OCI-LY1 (cell line): ENCODE measurements around the gene SSC4D.

Experiments used
- H2AFZ ChIP-seq: fragments of 200-600 bp; sonication (generic), shearing (Covaris generic); 2 replicates; pipeline ENCODE4 v1.6.0; 2014; ENCODE audit warnings: antibody characterized with exemption, mild to moderate bottlenecking, low read length
- H3F3A ChIP-seq: fragments of 200-600 bp; sonication (generic), shearing (Covaris generic); 2 replicates; pipeline ENCODE4 v1.6.0; 2014; ENCODE audit warnings: mild to moderate bottlenecking, antibody characterized with exemption, low read length, moderate library complexity; ENCODE audit not compliant: insufficient read depth
- H3K27ac ChIP-seq: fragments of 200-600 bp; sonication (generic); 2 replicates; pipeline ENCODE4 v1.5.1; 2014; ENCODE audit warnings: low read length, mixed run types, mild to moderate bottlenecking, low read depth; ENCODE audit not compliant: poor library complexity, severe bottlenecking
- H3K27me3 ChIP-seq: fragments of 200-600 bp; sonication (generic); 2 replicates; pipeline ENCODE4 v1.6.0; 2014; ENCODE audit warnings: antibody characterized with exemption, mild to moderate bottlenecking, low read length, moderate library complexity; ENCODE audit not compliant: insufficient read depth
- H3K36me3 ChIP-seq: fragments of 200-600 bp; sonication (generic); 2 replicates; pipeline ENCODE4 v1.6.1; 2014; ENCODE audit warnings: mild to moderate bottlenecking, antibody characterized with exemption, low read length, moderate library complexity, mixed read lengths; ENCODE audit not compliant: insufficient read depth
- H3K4me1 ChIP-seq: fragments of 200-600 bp; sonication (generic); 2 replicates; pipeline ENCODE4 v1.5.1; 2014; ENCODE audit warnings: mild to moderate bottlenecking, low read length, moderate library complexity; ENCODE audit not compliant: insufficient read depth, severe bottlenecking
- H3K4me2 ChIP-seq: fragments of 200-600 bp; sonication (generic), shearing (Covaris generic); 2 replicates; pipeline ENCODE4 v1.6.1; 2014; ENCODE audit warnings: low read length
- H3K4me3 ChIP-seq: fragments of 200-600 bp; sonication (generic); 2 replicates; pipeline ENCODE4 v1.5.1; 2014; ENCODE audit warnings: low read length, low read depth, mild to moderate bottlenecking, mixed read lengths; ENCODE audit not compliant: poor library complexity, severe bottlenecking
- H3K79me2 ChIP-seq: fragments of 200-600 bp; shearing (Covaris generic); 2 replicates; pipeline ENCODE4 v1.6.1; 2016; ENCODE audit warnings: mixed run types, low read length, mixed read lengths; ENCODE audit not compliant: insufficient read depth
- H3K9ac ChIP-seq: fragments of 200-600 bp; sonication (generic), shearing (Covaris generic); 2 replicates; pipeline ENCODE4 v1.6.1; 2014; ENCODE audit warnings: mild to moderate bottlenecking, low read length, mixed read lengths
- H3K9me2 ChIP-seq: fragments of 200-600 bp; sonication (generic), shearing (Covaris generic); 2 replicates; pipeline ENCODE4 v1.6.1; 2014; ENCODE audit warnings: low read depth, mild to moderate bottlenecking, low read length, mixed read lengths
- H3K9me3 ChIP-seq: fragments of 200-600 bp; shearing (Covaris generic); 2 replicates; pipeline ENCODE4 v1.6.1; 2014; ENCODE audit warnings: low read length, mixed read lengths
- H4K20me1 ChIP-seq: fragments of 200-600 bp; sonication (generic), shearing (Covaris generic); 2 replicates; pipeline ENCODE4 v1.6.0; 2016; ENCODE audit warnings: mild to moderate bottlenecking, low read length; ENCODE audit not compliant: insufficient read depth
- EZH2 ChIP-seq: fragments of 200-600 bp; sonication (generic), shearing (Covaris generic); IDR thresholded peaks from 2 replicates; pipeline ENCODE4 v1.8.0; 2017; ENCODE audit warnings: borderline replicate concordance, mixed run types, mild to moderate bottlenecking, antibody characterized with exemption, low read length, moderate library complexity, mixed read lengths
- TF ChIP-seq, protein P1 (sequence below): fragments of 200-600 bp; sonication (generic), shearing (Covaris generic); IDR thresholded peaks from 2 replicates; pipeline ENCODE4 v1.5.1; 2017; ENCODE audit warnings: mild to moderate bottlenecking, antibody characterized with exemption, low read length, moderate library complexity, mixed read lengths

The SSC4D gene

GRCh38 chr7:76372984-76373833 lies 36.3 kb downstream of the SSC4D start:
- H3F3A ChIP-seq = no peaks in the 10 kb centered on the region
- H3K9ac ChIP-seq = no peak overlapping the region
- no peaks in the 10 kb centered on the region for H3K4me1 ChIP-seq
- no peak overlapping the region for H3K4me3 ChIP-seq
- peaks cover 38% of the 10 kb centered on the region; the same call in 1 of the 2 replicates for H3K27me3 ChIP-seq
- no peaks in the 10 kb centered on the region for H3K79me2 ChIP-seq
- H3K36me3 ChIP-seq = no peaks in the 10 kb centered on the region
- no peak overlapping the region for H2AFZ ChIP-seq
- H3K27ac ChIP-seq = no peak overlapping the region
- no peaks in the 10 kb centered on the region for H4K20me1 ChIP-seq
- no peak for TF ChIP-seq EZH2
- TF ChIP-seq, protein P1, sequence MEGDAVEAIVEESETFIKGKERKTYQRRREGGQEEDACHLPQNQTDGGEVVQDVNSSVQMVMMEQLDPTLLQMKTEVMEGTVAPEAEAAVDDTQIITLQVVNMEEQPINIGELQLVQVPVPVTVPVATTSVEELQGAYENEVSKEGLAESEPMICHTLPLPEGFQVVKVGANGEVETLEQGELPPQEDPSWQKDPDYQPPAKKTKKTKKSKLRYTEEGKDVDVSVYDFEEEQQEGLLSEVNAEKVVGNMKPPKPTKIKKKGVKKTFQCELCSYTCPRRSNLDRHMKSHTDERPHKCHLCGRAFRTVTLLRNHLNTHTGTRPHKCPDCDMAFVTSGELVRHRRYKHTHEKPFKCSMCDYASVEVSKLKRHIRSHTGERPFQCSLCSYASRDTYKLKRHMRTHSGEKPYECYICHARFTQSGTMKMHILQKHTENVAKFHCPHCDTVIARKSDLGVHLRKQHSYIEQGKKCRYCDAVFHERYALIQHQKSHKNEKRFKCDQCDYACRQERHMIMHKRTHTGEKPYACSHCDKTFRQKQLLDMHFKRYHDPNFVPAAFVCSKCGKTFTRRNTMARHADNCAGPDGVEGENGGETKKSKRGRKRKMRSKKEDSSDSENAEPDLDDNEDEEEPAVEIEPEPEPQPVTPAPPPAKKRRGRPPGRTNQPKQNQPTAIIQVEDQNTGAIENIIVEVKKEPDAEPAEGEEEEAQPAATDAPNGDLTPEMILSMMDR = no peak
- H3K4me2 ChIP-seq = no peak overlapping the region
- no peaks in the 10 kb centered on the region for H3K9me2 ChIP-seq
- H3K9me3 ChIP-seq = no peaks in the 10 kb centered on the region

GRCh38 chr7:76371396-76371795 lies 38.1 kb downstream of the SSC4D start:
- H4K20me1 ChIP-seq = no peaks in the 10 kb centered on the region

DNA sequence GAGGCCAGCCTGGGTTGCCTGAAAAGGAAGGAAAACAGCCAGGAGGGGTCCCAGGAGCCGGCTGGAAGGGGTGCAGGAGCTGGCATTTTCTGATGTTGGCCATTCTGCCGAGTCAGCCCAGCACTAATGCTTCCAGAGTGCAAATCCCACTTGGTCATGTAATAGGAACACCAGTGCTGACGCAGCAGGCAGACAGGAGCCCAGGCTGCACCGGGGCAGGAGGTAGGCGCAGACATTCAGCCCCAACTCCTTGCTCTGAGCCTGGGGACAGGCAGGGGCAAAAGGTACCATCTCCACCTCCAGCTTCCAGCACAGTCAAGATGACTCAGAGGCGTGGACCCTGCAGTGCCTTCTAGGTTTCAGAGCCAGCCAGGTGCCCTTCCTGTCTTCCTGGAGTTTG lies 40.5 kb downstream of the SSC4D start:
- no peaks in the 10 kb centered on the region for H3K9me2 ChIP-seq
- H3K9ac ChIP-seq = no peak overlapping the region
- H3F3A ChIP-seq = no peaks in the 10 kb centered on the region
- no peak for TF ChIP-seq EZH2
- TF ChIP-seq, protein P1 = no peak
- H3K27ac ChIP-seq = no peak overlapping the region
- H3K9me3 ChIP-seq = no peaks in the 10 kb centered on the region
- peaks cover 44% of the 10 kb centered on the region for H3K27me3 ChIP-seq
- H3K4me1 ChIP-seq = peaks cover 6% of the 10 kb centered on the region
- no peaks in the 10 kb centered on the region for H3K36me3 ChIP-seq
- no peak overlapping the region for H3K4me2 ChIP-seq
- H3K79me2 ChIP-seq = no peaks in the 10 kb centered on the region
- H2AFZ ChIP-seq = no peak overlapping the region
- H4K20me1 ChIP-seq = no peaks in the 10 kb centered on the region
- H3K4me3 ChIP-seq = no peak overlapping the region

More at GRCh38 chr7:76371396-76371795, 38.1 kb downstream of the SSC4D start:
- H3K27ac ChIP-seq = no peak overlapping the region
- no peak overlapping the region for H3K9ac ChIP-seq
- no peak overlapping the region for H3K4me3 ChIP-seq
- no peaks in the 10 kb centered on the region for H3K36me3 ChIP-seq
- H3K4me2 ChIP-seq = no peak overlapping the region
- no peaks in the 10 kb centered on the region for H3F3A ChIP-seq
- no peak overlapping the region for H2AFZ ChIP-seq
- TF ChIP-seq, protein P1 = no peak
- no peak for TF ChIP-seq EZH2
- no peaks in the 10 kb centered on the region for H3K4me1 ChIP-seq
- H3K9me2 ChIP-seq = no peaks in the 10 kb centered on the region
- no peaks in the 10 kb centered on the region for H3K79me2 ChIP-seq
- no peaks in the 10 kb centered on the region for H3K9me3 ChIP-seq
- peaks cover 44% of the 10 kb centered on the region for H3K27me3 ChIP-seq
